ENCODE data around the gene CD320. TPM values are rescaled to one million over a fixed set of nuclear protein-coding genes. Genes with fewer than 3 reads are reported as not detected.

CD320 gene
- total and polyA plus RNA-seq, 2 donors (not counting 1 experiment from before 2014, with no cell fraction given) = 30.5 to 32.6 TPM

DNA sequence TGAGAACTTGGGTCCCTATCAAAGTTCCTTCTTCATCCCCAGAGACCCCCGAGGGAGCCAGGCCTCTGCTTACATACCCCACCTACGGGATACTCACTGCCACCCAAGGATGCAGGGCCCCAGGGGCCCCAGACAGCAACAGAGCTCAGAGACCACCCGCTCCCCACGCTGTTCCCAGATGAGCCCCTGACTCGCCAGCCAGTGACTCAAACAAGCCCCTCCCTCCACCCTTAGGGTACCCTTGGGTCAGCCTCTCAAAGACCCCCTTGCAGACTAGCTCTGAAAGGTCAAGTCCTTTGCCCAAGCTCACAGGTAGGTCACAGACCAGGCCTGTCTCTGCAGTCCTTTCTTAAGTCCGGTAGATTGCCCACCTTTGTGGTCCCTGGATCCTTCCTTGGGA is 45.7 kb downstream of the CD320 start:
- Histone ChIP-seq H3K79me2 (ENCODE audit: control insufficient read depth, insufficient read depth, low read length) (no peaks in the 10 kb centered on the region), H3K36me3 (replicated peaks in 1 of 2; ENCODE audit: control extremely low read depth in 1 of 2, control insufficient read depth in 1 of 2, extremely low read depth in 1 of 2, insufficient read depth in 2 of 2, low read length in 1 of 2) (peaks cover 2 to 26% of the 10 kb centered on the region in 2 experiments), H4K20me1 (ENCODE audit: control insufficient read depth, insufficient read depth, low read length, poor library complexity, severe bottlenecking) (no peaks in the 10 kb centered on the region), H3K4me3 (ENCODE audit: control extremely low read depth in 1 of 5, extremely low read depth in 1 of 5, insufficient read depth in 1 of 5, low read depth in 2 of 5, low read length in 4 of 5) (no peak overlapping the region), H3K27me3 (replicated peaks in 1 of 4; ENCODE audit: control extremely low read depth in 1 of 4, control insufficient read depth in 3 of 4, insufficient read depth in 4 of 4, low read length in 3 of 4) (no peaks in the 10 kb centered on the region), H2AFZ (ENCODE audit: insufficient read depth, low read depth, low read length, poor library complexity, severe bottlenecking) (no peak overlapping the region), H3K4me1 (ENCODE audit: control insufficient read depth in 2 of 2, insufficient read depth in 2 of 2, low read length in 2 of 2) (no peaks in the 10 kb centered on the region), H3K27ac (ENCODE audit: low read length in 2 of 2) (no peak overlapping the region), H3K9me3 (ENCODE audit: control extremely low read depth in 1 of 3, control insufficient read depth in 2 of 3, insufficient read depth in 1 of 3, low read length in 2 of 3) (no peaks in the 10 kb centered on the region), H3K9ac (ENCODE audit: low read length) (no peak overlapping the region), H3K4me2 (replicated peaks; ENCODE audit: low read depth, low read length, poor library complexity, severe bottlenecking) (no peak overlapping the region)
- ATAC-seq (ENCODE audit: low read depth) = no peak
- no peak overlapping the region for H3K27ac Mint-ChIP-seq
- H3K4me3 Mint-ChIP-seq = no peak overlapping the region
- intact Hi-C loops (cut with micrococcal nuclease) = no loop called here
- CTCF ChIA-PET = interaction anchor here (0.8 to 1.9 kb wide), 2 partner anchors 9 to 79 kb away, joined by 3 to 4 read pairs; no protein-coding TSS in a partner anchor
- TF ChIP-seq, protein P1, sequence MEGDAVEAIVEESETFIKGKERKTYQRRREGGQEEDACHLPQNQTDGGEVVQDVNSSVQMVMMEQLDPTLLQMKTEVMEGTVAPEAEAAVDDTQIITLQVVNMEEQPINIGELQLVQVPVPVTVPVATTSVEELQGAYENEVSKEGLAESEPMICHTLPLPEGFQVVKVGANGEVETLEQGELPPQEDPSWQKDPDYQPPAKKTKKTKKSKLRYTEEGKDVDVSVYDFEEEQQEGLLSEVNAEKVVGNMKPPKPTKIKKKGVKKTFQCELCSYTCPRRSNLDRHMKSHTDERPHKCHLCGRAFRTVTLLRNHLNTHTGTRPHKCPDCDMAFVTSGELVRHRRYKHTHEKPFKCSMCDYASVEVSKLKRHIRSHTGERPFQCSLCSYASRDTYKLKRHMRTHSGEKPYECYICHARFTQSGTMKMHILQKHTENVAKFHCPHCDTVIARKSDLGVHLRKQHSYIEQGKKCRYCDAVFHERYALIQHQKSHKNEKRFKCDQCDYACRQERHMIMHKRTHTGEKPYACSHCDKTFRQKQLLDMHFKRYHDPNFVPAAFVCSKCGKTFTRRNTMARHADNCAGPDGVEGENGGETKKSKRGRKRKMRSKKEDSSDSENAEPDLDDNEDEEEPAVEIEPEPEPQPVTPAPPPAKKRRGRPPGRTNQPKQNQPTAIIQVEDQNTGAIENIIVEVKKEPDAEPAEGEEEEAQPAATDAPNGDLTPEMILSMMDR (IDR thresholded peaks at IDR 0.05) = no peak
- no peak for TF ChIP-seq EZH2 (IDR thresholded peaks at IDR 0.05; ENCODE audit: borderline replicate concordance, insufficient read depth, low read depth, low read length, poor library complexity, severe bottlenecking)
- no peaks in the 10 kb centered on the region for H3K4me1 Mint-ChIP-seq
- H3K9me3 Mint-ChIP-seq (ENCODE audit: insufficient read depth) = no peaks in the 10 kb centered on the region
- POLR2A ChIA-PET = no interaction called here
- no peaks in the 10 kb centered on the region for H3K27me3 Mint-ChIP-seq
- 91% methylated on average over 5 of the region's 6 CpGs for WGBS (ENCODE audit: insufficient coverage)
- no peak for DNase-seq

- H3K27me3 ChIP-seq (replicated peaks in 1 of 4; ENCODE audit: control extremely low read depth in 1 of 4, control insufficient read depth in 3 of 4, insufficient read depth in 4 of 4, low read length in 3 of 4) = no peaks in the 10 kb centered on the region
- POLR2A ChIA-PET = no interaction called here
Measured at GRCh38 chr19:8261881-8262280, 46.3 kb downstream of the CD320 start.

More at GRCh38 chr19:8261881-8262280, 46.3 kb downstream of the CD320 start:
- DNase-seq (no peak), ATAC-seq (ENCODE audit: low read depth) (no peak)
- H3K27ac Mint-ChIP-seq = no peak overlapping the region
- TF ChIP-seq, protein P1 (IDR thresholded peaks at IDR 0.05) = no peak
- no peak for TF ChIP-seq EZH2 (IDR thresholded peaks at IDR 0.05; ENCODE audit: borderline replicate concordance, insufficient read depth, low read depth, low read length, poor library complexity, severe bottlenecking)
- Histone ChIP-seq H3K4me3 (ENCODE audit: control extremely low read depth in 1 of 5, extremely low read depth in 1 of 5, insufficient read depth in 1 of 5, low read depth in 2 of 5, low read length in 4 of 5) (no peak overlapping the region), H2AFZ (ENCODE audit: insufficient read depth, low read depth, low read length, poor library complexity, severe bottlenecking) (no peak overlapping the region), H4K20me1 (ENCODE audit: control insufficient read depth, insufficient read depth, low read length, poor library complexity, severe bottlenecking) (no peaks in the 10 kb centered on the region), H3K36me3 (replicated peaks in 1 of 2; ENCODE audit: control extremely low read depth in 1 of 2, control insufficient read depth in 1 of 2, extremely low read depth in 1 of 2, insufficient read depth in 2 of 2, low read length in 1 of 2) (peaks cover 2 to 31% of the 10 kb centered on the region in 2 experiments), H3K79me2 (ENCODE audit: control insufficient read depth, insufficient read depth, low read length) (no peaks in the 10 kb centered on the region), H3K4me1 (ENCODE audit: control insufficient read depth in 2 of 2, insufficient read depth in 2 of 2, low read length in 2 of 2) (no peaks in the 10 kb centered on the region), H3K4me2 (replicated peaks; ENCODE audit: low read depth, low read length, poor library complexity, severe bottlenecking) (no peak overlapping the region), H3K9ac (ENCODE audit: low read length) (no peak overlapping the region), H3K9me3 (ENCODE audit: control extremely low read depth in 1 of 3, control insufficient read depth in 2 of 3, insufficient read depth in 1 of 3, low read length in 2 of 3) (no peaks in the 10 kb centered on the region), H3K27ac (ENCODE audit: low read length in 2 of 2) (no peak overlapping the region)
- CTCF ChIA-PET = interaction anchor here (0.8 kb wide), 1 partner anchor 80 kb away, joined by 3 read pairs; no protein-coding TSS in a partner anchor
- no peaks in the 10 kb centered on the region for H3K9me3 Mint-ChIP-seq (ENCODE audit: insufficient read depth)
- 78% methylated on average over 11 of the region's 14 CpGs for WGBS (ENCODE audit: insufficient coverage)
- H3K27me3 Mint-ChIP-seq = no peaks in the 10 kb centered on the region
- H3K4me3 Mint-ChIP-seq = no peak overlapping the region
- intact Hi-C loops (cut with micrococcal nuclease) = no loop called here
- H3K4me1 Mint-ChIP-seq = no peaks in the 10 kb centered on the region

All from B cell (primary cell).